A549 (cell line): ENCODE data around the gene TMEM91.

Experiments used
- CTCF ChIP-seq: fragments of >200 bp; sonication (Bioruptor Twin); formaldehyde crosslinking; IDR thresholded peaks from 3 replicates; pipeline ENCODE4 v1.5.1; 2016
- HOXA7 ChIP-seq: fragments of 250-450 bp; sonication (Bioruptor Pico); IDR thresholded peaks from 2 replicates; pipeline ENCODE4 v1.5.0; 2020; ENCODE audit warnings: mild to moderate bottlenecking, moderate library complexity

GRCh38 chr19:41391618-41392017 lies 15.3 kb downstream of the TMEM91 start:
- TF ChIP-seq HOXA7 (CRISPR knock-in tag) (no peak), CTCF (no peak)
